GM11168 (cell line): ENCODE data around the gene PPP2R5B.

ENCODE experiments used
- in situ Hi-C: fragments of 300-500 bp; cut with MboI; formaldehyde crosslinking; loops from one replicate; pipeline ENCODE4 v1.12.0; 2022; ENCODE audit warnings: low sequenced_read_pairs; ENCODE audit not compliant: unreplicated experiment

Gene PPP2R5B

GRCh38 chr11:64925536-64926436 is 1.3 kb downstream of the PPP2R5B start:
- in situ Hi-C loops, result no loop called here

DNA sequence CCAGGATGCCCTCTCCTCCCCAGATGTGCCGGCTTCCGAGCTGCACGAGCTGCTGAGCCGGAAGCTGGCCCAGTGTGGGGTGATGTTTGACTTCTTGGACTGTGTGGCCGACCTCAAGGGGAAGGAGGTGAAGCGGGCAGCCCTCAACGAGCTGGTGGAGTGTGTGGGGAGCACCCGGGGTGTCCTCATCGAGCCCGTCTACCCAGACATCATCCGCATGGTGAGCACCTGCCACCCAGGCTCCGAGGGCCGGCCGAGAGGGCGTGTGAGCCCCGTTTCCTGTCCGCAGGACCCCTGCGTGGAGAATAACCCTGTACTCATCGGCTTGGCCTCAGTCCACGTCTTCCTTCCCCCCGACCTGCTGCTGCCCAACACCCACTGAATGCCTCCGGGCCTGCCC is 2.2 kb downstream of the PPP2R5B start:
- in situ Hi-C loops, result no loop called here

- in situ Hi-C loops, result no loop called here
These were observed 4.5 kb downstream of the PPP2R5B start for GRCh38 chr11:64928957-64929356.

DNA sequence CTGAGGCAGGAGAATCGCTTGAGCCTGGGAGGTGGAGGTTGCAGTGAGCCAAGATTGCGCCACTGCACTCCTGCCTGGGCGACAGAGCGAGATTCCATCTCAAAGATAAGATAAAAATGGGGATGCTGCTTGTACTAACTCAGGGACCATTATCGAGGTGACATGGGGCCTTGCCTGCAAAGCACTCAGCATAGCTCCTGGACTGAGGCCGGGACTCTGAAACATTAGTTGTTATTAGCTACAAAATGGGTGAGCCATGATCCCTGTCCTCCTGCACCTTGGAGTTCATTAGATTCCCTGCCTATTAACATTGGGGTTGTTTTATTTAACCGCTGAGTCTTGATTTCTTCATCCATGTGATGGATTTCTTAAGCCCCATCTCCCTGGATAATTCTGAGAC is 5.1 kb downstream of the PPP2R5B start:
- in situ Hi-C loops, result no loop called here

- in situ Hi-C loops, result no loop called here
These were observed 5.9 kb downstream of the PPP2R5B start for GRCh38 chr11:64930340-64930739.

GRCh38 chr11:64931290-64931689 is 6.8 kb downstream of the PPP2R5B start:
- in situ Hi-C loops, result no loop called here

DNA sequence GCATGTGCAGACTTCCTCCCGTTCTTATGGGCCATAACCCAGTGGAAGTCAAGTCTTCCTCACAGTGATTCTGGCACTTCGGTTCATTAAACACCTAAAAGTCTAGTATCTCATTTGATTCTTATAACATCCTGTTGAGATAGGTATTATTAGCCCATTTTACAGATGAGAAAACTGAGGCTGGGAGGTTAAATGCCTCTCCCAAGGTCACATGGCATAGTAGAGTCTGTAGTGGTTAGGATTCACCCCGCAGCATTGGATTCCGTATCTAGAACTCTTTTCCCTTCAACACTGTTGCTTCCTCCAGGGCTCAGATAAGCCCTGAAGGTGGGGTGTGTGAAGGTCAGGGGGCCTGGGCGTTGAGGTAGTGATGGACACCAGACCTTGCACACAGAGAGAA is 7.8 kb downstream of the PPP2R5B start:
- in situ Hi-C loops, result no loop called here

GRCh38 chr11:64933213-64933934 is 8.9 kb downstream of the PPP2R5B start:
- in situ Hi-C loops, result no loop called here

DNA sequence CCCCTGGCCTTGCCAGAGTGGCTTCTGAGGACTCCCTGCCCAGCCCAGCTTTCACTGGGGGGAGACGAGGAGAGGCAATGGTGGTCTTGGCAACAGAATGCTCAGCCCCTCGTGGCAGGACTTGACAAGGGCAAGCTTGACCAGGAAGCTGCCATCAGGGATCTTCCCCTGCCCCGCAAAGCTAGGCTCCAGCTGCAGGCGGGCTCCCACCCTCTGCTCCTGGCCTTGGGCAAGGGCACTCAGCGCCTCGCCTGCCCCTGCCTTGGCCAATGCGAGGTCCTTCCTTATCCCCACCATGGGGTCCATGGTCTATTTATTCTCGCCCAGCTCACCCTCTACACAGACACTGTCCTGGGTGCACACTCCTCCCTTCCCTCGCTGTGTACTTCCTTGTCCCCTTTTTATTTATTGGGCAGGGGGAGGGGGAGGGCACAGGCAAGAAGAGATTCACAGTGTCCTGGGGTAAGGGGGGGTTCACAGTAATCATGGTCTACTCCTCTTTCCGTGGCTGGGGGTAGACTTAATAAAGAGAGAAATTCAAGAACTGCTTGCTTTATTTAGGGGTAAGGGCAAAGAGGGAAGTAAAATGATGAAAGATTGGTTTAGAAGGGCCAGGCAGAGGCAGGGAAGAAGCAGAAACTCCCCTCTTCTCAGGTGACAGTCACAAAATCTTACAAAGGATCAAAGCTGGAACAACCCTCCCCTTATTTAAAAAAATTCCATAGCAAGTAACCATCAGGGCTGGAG is 9.6 kb downstream of the PPP2R5B start:
- in situ Hi-C loops, result no loop called here

- in situ Hi-C loops, result no loop called here
These were observed 10.3 kb downstream of the PPP2R5B start for GRCh38 chr11:64934682-64935358.

DNA sequence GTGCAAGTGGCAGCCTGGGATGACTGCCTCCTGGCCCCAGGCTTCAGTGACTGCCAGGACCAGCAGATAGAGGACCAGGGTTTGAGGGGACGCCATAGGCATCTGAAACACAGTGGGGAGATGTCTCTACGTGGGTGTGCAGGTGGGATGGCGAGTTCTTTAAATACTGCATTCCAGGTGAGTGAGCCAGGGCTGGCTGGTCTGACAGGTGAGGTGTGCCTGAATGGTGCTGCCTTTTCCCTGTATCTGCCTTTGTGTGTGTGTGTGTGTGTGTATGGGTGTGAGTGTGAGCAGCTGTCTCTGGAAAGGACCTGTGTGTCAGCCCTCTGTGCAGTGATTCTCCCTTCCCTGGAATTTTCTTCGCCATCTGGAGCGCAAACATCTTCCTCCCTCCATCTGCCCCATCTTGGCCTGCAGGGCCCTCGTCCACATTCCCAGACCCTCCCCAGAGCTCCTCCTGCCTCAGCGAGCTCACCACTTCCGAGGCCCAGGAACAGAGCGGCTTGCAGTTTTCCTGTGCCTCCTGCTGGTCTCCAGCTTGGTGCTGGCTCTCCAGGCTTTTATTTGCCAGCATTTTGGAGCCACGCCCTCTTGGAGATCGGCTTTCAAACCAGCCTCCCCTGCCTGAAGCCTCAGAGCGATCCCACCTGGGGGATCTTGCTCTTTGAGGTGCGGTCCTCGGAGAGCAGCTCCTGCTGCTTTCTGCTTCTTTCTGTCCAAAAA is 11.0 kb downstream of the PPP2R5B start, which contains the start of gene GPHA2:
GPHA2 (minus strand) TSS at position 535 of the 723 bp plus-strand sequence; CDS start at position 102, 433 bp downstream.
- in situ Hi-C loops, result no loop called here

GRCh38 chr11:64936539-64936938 is 12.1 kb downstream of the PPP2R5B start:
- in situ Hi-C loops, result no loop called here

GRCh38 chr11:64947208-64947814 is 22.8 kb downstream of the PPP2R5B start:
- in situ Hi-C loops, result no loop called here

DNA sequence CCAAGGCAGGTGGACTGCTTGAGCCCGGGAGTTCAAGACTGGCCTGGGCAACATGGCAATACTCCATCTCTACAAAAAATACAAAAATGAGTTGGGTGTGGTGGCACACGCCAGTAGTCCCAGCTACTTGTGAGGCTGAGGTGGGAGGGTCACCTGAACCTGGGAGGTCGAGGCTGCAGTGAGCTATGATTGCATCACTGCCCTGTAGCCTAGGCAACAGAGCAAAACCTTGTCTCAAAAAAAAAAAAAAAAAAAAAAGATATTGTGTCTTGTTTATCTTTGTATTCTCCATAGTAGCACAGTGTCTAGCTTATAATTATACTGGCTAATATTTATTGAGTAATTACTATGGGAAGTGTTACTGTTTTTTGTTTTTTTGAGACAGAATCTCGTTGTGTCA is 27.0 kb downstream of the PPP2R5B start:
- in situ Hi-C loops, result no loop called here

- in situ Hi-C loops, result no loop called here
These were observed 29.7 kb downstream of the PPP2R5B start for GRCh38 chr11:64954201-64954600.

DNA sequence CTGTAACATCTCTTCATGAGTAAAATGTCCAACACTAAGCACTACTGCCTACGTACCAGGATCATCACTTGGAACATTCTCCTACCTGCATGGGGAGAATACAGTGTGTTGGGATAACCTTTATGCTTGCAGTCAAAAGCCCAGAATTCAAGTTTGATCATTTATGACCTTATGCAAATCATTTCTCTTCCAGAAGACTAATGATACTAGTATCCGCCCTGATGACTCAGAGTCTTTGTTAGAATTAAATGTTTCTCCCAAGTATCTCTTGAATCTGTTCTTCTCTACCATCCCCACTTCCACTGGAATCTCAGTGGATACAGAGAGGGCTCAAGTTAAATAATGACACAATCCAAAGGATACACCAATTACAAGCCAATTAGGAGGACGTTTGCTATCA is 35.0 kb downstream of the PPP2R5B start:
- in situ Hi-C loops, result no loop called here

DNA sequence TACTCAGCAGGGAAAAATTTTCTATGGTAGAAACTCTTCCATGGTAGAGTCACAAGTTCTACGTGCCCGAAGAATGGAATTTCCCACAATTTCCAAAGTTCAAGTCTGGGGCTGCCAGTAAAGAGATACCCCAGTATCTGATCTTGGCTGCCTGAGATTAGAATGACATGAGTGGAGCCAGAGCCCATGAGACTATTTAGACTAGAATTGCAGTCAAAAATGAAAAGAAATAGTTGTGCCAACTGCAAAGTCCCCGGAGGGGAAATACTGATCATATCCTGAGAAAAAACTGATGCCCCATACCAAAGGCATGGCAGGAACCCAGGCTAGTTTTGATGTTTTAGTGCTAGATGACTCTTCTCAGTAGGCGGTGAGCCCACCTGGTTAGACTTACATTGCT is 36.2 kb downstream of the PPP2R5B start:
- in situ Hi-C loops, result no loop called here

DNA sequence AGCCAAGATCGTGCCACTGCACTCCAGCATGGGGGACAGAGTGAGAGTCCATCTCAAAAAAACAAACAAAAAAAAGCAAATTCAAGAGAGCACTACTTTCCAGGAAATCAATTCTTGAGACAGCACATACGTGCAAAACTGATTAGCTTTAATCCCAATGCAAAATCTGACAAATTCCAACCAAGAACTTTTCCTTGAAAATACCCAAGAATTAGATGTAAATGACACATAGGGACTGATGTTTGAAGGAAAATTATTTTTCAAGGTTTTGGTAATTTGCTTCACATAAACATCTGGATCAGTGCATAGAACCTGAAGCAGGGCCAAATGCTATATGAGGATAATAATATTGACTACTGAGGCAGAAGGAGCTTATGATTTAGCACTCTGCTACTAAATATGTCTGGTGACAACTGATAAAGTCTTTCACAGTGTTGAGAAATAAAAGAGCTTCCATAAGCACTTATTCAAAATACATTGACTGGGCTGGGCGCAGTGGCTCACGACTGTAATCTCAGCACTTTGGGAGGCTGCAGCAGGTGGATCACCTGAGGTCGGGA is 38.7 kb downstream of the PPP2R5B start:
- in situ Hi-C loops, result no loop called here

GRCh38 chr11:64967375-64967774 is 42.9 kb downstream of the PPP2R5B start:
- in situ Hi-C loops, result no loop called here
